K562 (cell line): ENCODE measurements around the gene MAD1L1. TPM values are rescaled to one million over a fixed set of nuclear protein-coding genes. Genes with fewer than 3 reads are reported as not detected.

Experiments used
- CHD1 ChIP-seq: fragments of 200-600 bp; sonication (generic); IDR thresholded peaks from one replicate; pipeline ENCODE4 v1.6.1; 2012; ENCODE audit warnings: mild to moderate bottlenecking, moderate library complexity, low read length, inconsistent platforms
- CTBP1 ChIP-seq: fragments of 450-650 bp; IDR thresholded peaks from 2 replicates; pipeline ENCODE4 v1.6.1; 2016; ENCODE audit warnings: borderline replicate concordance
- GTF2A2 ChIP-seq: IDR thresholded peaks from 2 replicates; pipeline ENCODE4 v1.6.1; 2016; ENCODE audit warnings: mild to moderate bottlenecking, missing genetic modification characterization, missing compliant biosample characterization
- JUN ChIP-seq, 2 experiments: sonication (generic) in 1 of 2; formaldehyde crosslinking in 1 of 2; IDR thresholded peaks; 2 replicates each; pipeline versions ENCODE4 v1.6.1 to v1.8.0; 2012 to 2022; ENCODE audit warnings: borderline replicate concordance in 2 of 2, mild to moderate bottlenecking in 2 of 2, improper control_type of control experiment in 1 of 2, low read depth in 1 of 2, low read length in 1 of 2, missing genetic modification reagents in 1 of 2
- MAFF ChIP-seq: IDR thresholded peaks from 2 replicates; pipeline ENCODE4 v1.6.1; 2012; ENCODE audit warnings: low read length, improper control_type of control experiment
- MAZ ChIP-seq, 2 experiments: fragments of 450-650 bp in 1 of 2; sonication (generic) in 1 of 2; formaldehyde crosslinking; IDR thresholded peaks in 1 of 2; conservative IDR thresholded peaks in 1 of 2; 2 replicates each; pipeline versions ENCODE4 v1.4.0 to v1.5.0; 2020; ENCODE audit warnings: mild to moderate bottlenecking in 1 of 2, missing genetic modification reagents in 1 of 2
- MBD2 ChIP-seq: sonication (generic); IDR thresholded peaks from 2 replicates; pipeline ENCODE4 v1.6.1; 2016; ENCODE audit warnings: low read depth, borderline replicate concordance
- MEF2D ChIP-seq: conservative IDR thresholded peaks from 2 replicates; pipeline ENCODE4 v1.6.1; 2016; ENCODE audit warnings: low read depth, missing genetic modification characterization, missing compliant biosample characterization
- MIER1 ChIP-seq: fragments of 450-650 bp; IDR thresholded peaks from 2 replicates; pipeline ENCODE4 v1.6.1; 2016; ENCODE audit warnings: antibody characterized with exemption, mild to moderate bottlenecking, low read depth
- MYC ChIP-seq, 2 experiments: fragments of 250-450 bp in 1 of 2; sonication (Bioruptor Pico) in 1 of 2; IDR thresholded peaks; 2 replicates each; pipeline versions ENCODE4 v1.5.1 to v1.6.1; 2012 to 2021; ENCODE audit warnings: low read depth in 2 of 2, borderline replicate concordance in 1 of 2, improper control_type of control experiment in 1 of 2, low read length in 1 of 2, mild to moderate bottlenecking in 1 of 2, moderate library complexity in 1 of 2
- PHF8 ChIP-seq: fragments of 200-600 bp; sonication (generic); IDR thresholded peaks from 2 replicates; pipeline ENCODE4 v1.6.1; 2012; ENCODE audit warnings: mixed run types, mild to moderate bottlenecking, inconsistent platforms, low read length, moderate library complexity, borderline replicate concordance
- POU5F1 ChIP-seq: fragments of 150-350 bp; IDR thresholded peaks from 2 replicates; pipeline ENCODE4 v1.6.1; 2014; ENCODE audit warnings: borderline replicate concordance, low read length, low read depth, mild to moderate bottlenecking; ENCODE audit not compliant: partially characterized antibody
- RAD21 ChIP-seq, 2 experiments: fragments of 250-450 bp in 1 of 2; fragments of 450-650 bp in 1 of 2; sonication (Bioruptor Pico) in 1 of 2; formaldehyde crosslinking in 1 of 2; IDR thresholded peaks in 1 of 2; conservative IDR thresholded peaks in 1 of 2; 2 replicates each; pipeline versions ENCODE4 v1.4.0 to v1.8.0; 2020 to 2022; ENCODE audit warnings: mild to moderate bottlenecking in 2 of 2, moderate library complexity in 1 of 2
- RBM25 ChIP-seq: fragments of 200-400 bp; formaldehyde crosslinking; IDR thresholded peaks from 2 replicates; pipeline ENCODE4 v1.6.1; 2018; ENCODE audit warnings: low read length, low read depth, moderate library complexity; ENCODE audit not compliant: severe bottlenecking
- RNF2 ChIP-seq: sonication (generic); IDR thresholded peaks from 2 replicates; pipeline ENCODE4 v1.6.1; 2016
- SMAD2 ChIP-seq: fragments of 150-350 bp; IDR thresholded peaks from 2 replicates; pipeline ENCODE4 v1.6.1; 2014; ENCODE audit warnings: low read depth, mild to moderate bottlenecking, low read length
- SMARCA4 ChIP-seq: fragments of 450-650 bp; IDR thresholded peaks from 2 replicates; pipeline ENCODE4 v1.6.1; 2016
- SNIP1 ChIP-seq: fragments of 450-650 bp; IDR thresholded peaks from 2 replicates; pipeline ENCODE4 v1.7.1; 2017; ENCODE audit warnings: low read depth, mild to moderate bottlenecking
- STAG1 ChIP-seq: sonication (generic); formaldehyde crosslinking; IDR thresholded peaks from 2 replicates; pipeline ENCODE4 v1.5.0; 2020; ENCODE audit warnings: missing genetic modification reagents, borderline replicate concordance
- TARDBP ChIP-seq: fragments of 450-650 bp; IDR thresholded peaks from 2 replicates; pipeline ENCODE4 v1.6.1; 2016
- ZNF253 ChIP-seq: fragments of 250-450 bp; sonication (Bioruptor Pico); conservative IDR thresholded peaks from 2 replicates; pipeline ENCODE4 v1.6.1; 2021; ENCODE audit warnings: mild to moderate bottlenecking
- polyA plus RNA-seq, 8 experiments: library from polyadenylated mRNA; depleted of rRNA in 4 of 8; stranded (reverse) in 5 of 8; unstranded in 3 of 8; fragments of >200 nt; fragmentation: Nextera tagmentation in 2 of 8; fragmentation: Illumina TruSeq in 1 of 8; extraction: Ambion mirVana in 2 of 8; extraction: Trizol in 1 of 8; gene quantifications; 2 replicates each; pipeline versions ENCODE4 v1.2.1 to v1.2.3, GENCODE V29; 2011 to 2014; ENCODE audit warnings: inconsistent platforms in 1 of 8, missing spikeins in 1 of 8
- total RNA-seq, 7 experiments: library from RNA; depleted of rRNA in 6 of 7; stranded (reverse); fragments of >200 nt in 6 of 7; fragmentation: Illumina TruSeq in 2 of 7; extraction: Trizol in 2 of 7; gene quantifications; 2 replicates each; pipeline versions ENCODE4 v1.2.1 to v1.2.3, GENCODE V29; 2011 to 2021; ENCODE audit warnings: low replicate concordance in 1 of 7
- TF ChIP-seq, protein P1 (sequence below): fragments of 450-650 bp; formaldehyde crosslinking; IDR thresholded peaks from 2 replicates; pipeline ENCODE4 v1.4.0; 2022; ENCODE audit warnings: mild to moderate bottlenecking, moderate library complexity
- TF ChIP-seq, protein P2 (sequence below): fragments of 200-800 bp; sonication (Bioruptor generic); IDR thresholded peaks from 2 replicates; pipeline ENCODE4 v1.6.1; 2017; ENCODE audit warnings: missing genetic modification characterization, missing compliant biosample characterization
- TF ChIP-seq, protein P3 (sequence below): fragments of 250-450 bp; sonication (Bioruptor Pico); IDR thresholded peaks from 2 replicates; pipeline ENCODE4 v1.6.1; 2021; ENCODE audit warnings: mild to moderate bottlenecking

Gene MAD1L1
- total and polyA plus RNA-seq, 9 of the 15 experiments (the other 6 are each of a cell fraction or from before 2014, with no cell fraction given) = 1.7 to 89.7 (median 18.0) TPM

DNA sequence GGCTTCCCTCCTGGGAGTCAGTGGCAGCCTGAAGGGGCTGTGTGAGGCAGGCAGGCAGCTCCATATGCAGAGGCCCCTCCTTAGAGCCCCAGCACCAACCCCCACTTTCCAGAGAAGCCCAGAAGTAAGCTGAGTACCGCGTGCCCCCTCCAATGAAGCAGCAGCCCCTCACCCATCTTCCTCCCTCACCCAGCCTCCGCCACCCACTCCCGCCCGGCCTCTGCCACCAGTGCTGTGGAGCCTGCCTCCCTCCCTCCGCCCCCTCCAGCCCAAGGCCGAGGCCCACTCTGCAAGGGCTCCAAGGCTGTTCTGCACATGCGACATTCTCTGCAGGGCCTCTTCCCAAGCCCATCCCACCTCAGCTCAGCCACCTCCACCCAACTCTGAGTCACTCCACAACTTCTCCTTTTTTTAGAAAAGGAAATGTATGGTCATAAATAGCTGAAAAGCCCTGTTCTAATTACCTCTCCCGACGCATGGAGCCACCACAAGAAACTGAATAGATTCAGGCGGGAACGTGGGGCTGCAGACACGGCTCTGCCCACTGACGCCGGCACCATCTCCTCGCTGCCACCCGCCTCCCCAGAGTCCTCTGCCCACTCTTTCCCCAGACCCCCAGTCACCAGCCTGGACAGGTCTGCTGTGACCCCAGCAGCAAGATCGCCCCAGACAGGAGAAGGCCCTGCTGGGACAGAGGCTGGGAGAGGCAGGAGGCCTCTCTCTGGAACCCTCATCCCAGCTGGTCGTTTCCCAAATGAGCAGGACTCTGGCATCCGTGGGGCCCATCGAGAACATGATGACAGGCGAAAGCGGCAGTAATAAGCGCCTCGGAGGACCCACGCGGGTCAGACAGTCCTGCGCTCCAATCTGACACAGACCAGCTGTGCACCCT, 213.9 kb downstream of the MAD1L1 start (continued):
- TF ChIP-seq JUN (IDR thresholded peaks at IDR 0.05; ENCODE audit: borderline replicate concordance, low read depth, low read length) (peak; percentile 68; the same call in 1 of the 2 replicates), JUN (CRISPR knock-in tag; IDR thresholded peaks at IDR 0.05; ENCODE audit: borderline replicate concordance) (no peak), RBM25 (no peak), MIER1 (peak; percentile 58; the same call in 1 of the 2 replicates), GTF2A2 (tag) (no peak), CTBP1 (no peak), MAFF (no peak; the same call in 1 of the 2 replicates), RNF2 (no peak), CHD1 (peak; percentile 61), TARDBP (no peak), MYC (IDR thresholded peaks at IDR 0.05; ENCODE audit: low read depth, low read length) (peak; percentile 64), MYC (CRISPR knock-in tag; IDR thresholded peaks at IDR 0.05; ENCODE audit: borderline replicate concordance, low read depth) (peak; percentile 57; the same call in 1 of the 2 replicates), MEF2D (peak; percentile 53; the same call in 1 of the 2 replicates), PHF8 (peak; percentile 25; the same call in 1 of the 2 replicates), POU5F1 (no peak), RAD21 (CRISPR knock-in tag; conservative IDR thresholded peaks at IDR 0.05 in 1 of 2, IDR thresholded peaks at IDR 0.05 in 1 of 2) (peak in 1 of 2 experiments; percentile 17; a peak in 2 of 4 replicates), SNIP1 (no peak), SMARCA4 (peak; percentile 46), SMAD2 (no peak), MAZ (CRISPR knock-in tag; conservative IDR thresholded peaks at IDR 0.05 in 1 of 2, IDR thresholded peaks at IDR 0.05 in 1 of 2) (0 out of 4 replicates have a peak, but pooled peaks of 1 of the 2 experiments have one; percentile 15), STAG1 (CRISPR knock-in tag) (no peak), MBD2 (no peak), ZNF253 (CRISPR knock-in tag) (no peak)
- TF ChIP-seq, protein P1, sequence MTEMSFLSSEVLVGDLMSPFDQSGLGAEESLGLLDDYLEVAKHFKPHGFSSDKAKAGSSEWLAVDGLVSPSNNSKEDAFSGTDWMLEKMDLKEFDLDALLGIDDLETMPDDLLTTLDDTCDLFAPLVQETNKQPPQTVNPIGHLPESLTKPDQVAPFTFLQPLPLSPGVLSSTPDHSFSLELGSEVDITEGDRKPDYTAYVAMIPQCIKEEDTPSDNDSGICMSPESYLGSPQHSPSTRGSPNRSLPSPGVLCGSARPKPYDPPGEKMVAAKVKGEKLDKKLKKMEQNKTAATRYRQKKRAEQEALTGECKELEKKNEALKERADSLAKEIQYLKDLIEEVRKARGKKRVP = no peak
- TF ChIP-seq, protein P2, sequence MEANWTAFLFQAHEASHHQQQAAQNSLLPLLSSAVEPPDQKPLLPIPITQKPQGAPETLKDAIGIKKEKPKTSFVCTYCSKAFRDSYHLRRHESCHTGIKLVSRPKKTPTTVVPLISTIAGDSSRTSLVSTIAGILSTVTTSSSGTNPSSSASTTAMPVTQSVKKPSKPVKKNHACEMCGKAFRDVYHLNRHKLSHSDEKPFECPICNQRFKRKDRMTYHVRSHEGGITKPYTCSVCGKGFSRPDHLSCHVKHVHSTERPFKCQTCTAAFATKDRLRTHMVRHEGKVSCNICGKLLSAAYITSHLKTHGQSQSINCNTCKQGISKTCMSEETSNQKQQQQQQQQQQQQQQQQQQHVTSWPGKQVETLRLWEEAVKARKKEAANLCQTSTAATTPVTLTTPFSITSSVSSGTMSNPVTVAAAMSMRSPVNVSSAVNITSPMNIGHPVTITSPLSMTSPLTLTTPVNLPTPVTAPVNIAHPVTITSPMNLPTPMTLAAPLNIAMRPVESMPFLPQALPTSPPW (CRISPR knock-in tag) = peak; percentile 43
- TF ChIP-seq, protein P3, sequence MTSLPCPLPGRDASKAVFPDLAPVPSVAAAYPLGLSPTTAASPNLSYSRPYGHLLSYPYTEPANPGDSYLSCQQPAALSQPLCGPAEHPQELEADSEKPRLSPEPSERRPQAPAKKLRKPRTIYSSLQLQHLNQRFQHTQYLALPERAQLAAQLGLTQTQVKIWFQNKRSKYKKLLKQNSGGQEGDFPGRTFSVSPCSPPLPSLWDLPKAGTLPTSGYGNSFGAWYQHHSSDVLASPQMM (CRISPR knock-in tag) = no peak
